Erythroblast (primary cell): ENCODE results near the gene ISM2.

ENCODE experiments used
- GATA1 ChIP-seq: IDR thresholded peaks from 2 replicates; pipeline ENCODE4 v1.6.1; 2011; ENCODE audit warnings: low read depth, mild to moderate bottlenecking, control low read depth, low read length, moderate library complexity
- POLR2A ChIP-seq: IDR thresholded peaks from 2 replicates; pipeline ENCODE4 v1.6.1; 2011; ENCODE audit warnings: mild to moderate bottlenecking, low read length

- TF ChIP-seq POLR2A (no peak), GATA1 (no peak)
Observed at GRCh38 chr14:77498120-77498979, at the start of gene ISM2.
